T-helper 17 cell (primary cell): ENCODE results near the gene RGS9. TPM values are rescaled to one million over a fixed set of nuclear protein-coding genes. Genes with fewer than 3 reads are reported as not detected.
A peak's percentile ranks its signal among the peaks of the same experiment; 100 is the strongest.

Source experiments
- ATAC-seq: fragments of 150-1000 bp; cut with Tn5 transposase; 2 replicates; pipeline ENCODE4 v1.10.0; 2021; ENCODE audit warnings: mild to moderate bottlenecking, moderate library complexity
- DNase-seq, 3 donors: peaks; one replicate each; pipeline versions ENCODE4 v3.0.0 to v3.0.0-alpha.2; 2020 to 2021
- H3K9me3 ChIP-seq: one replicate; pipeline ENCODE4 v1.7.0; 2013; ENCODE audit warnings: low read length, mild to moderate bottlenecking; ENCODE audit not compliant: control insufficient read depth, poor library complexity, severe bottlenecking
- H3K27ac Mint-ChIP-seq: one replicate; pipeline ENCODE4 v1.8.0; 2022; ENCODE audit warnings: mild to moderate bottlenecking, moderate library complexity, mixed read lengths
- H3K27me3 Mint-ChIP-seq: one replicate; pipeline ENCODE4 v1.8.0; 2022; ENCODE audit warnings: mixed read lengths
- H3K36me3 Mint-ChIP-seq: one replicate; pipeline ENCODE4 v1.8.0; 2022; ENCODE audit warnings: low read depth, mixed read lengths
- H3K4me1 Mint-ChIP-seq: one replicate; pipeline ENCODE4 v1.8.0; 2022; ENCODE audit warnings: mild to moderate bottlenecking, mixed read lengths
- H3K4me3 Mint-ChIP-seq: one replicate; pipeline ENCODE4 v1.8.0; 2022; ENCODE audit warnings: mild to moderate bottlenecking, moderate library complexity, mixed read lengths
- total RNA-seq, 4 donors: library from RNA in 2 of 4; stranded (reverse) in 2 of 4; gene quantifications; one replicate each; pipeline ENCODE4 v1.2.3 and lab custom pipeline; 2022 to 2026

The RGS9 gene
- total RNA-seq, 2 donors from 2014 or later: 1.7 to 4.2 TPM

- ATAC-seq (peak; percentile 41), DNase-seq (no peak)
- H3K9me3 ChIP-seq: no peaks in the 10 kb centered on the region
- peaks cover 15% of the 10 kb centered on the region for H3K4me1 Mint-ChIP-seq
- no peak overlapping the region for H3K4me3 Mint-ChIP-seq
- H3K27ac Mint-ChIP-seq: peak overlapping the region; percentile 54
- peaks cover 8% of the 10 kb centered on the region for H3K36me3 Mint-ChIP-seq
- peaks cover 7% of the 10 kb centered on the region for H3K27me3 Mint-ChIP-seq
These were observed 17.8 kb downstream of the RGS9 start for GRCh38 chr17:65154770-65155589.

- no peak overlapping the region for H3K4me3 Mint-ChIP-seq
- H3K36me3 Mint-ChIP-seq: peaks cover 8% of the 10 kb centered on the region
- peaks cover 7% of the 10 kb centered on the region for H3K27me3 Mint-ChIP-seq
- H3K9me3 ChIP-seq: no peaks in the 10 kb centered on the region
- peaks cover 15% of the 10 kb centered on the region for H3K4me1 Mint-ChIP-seq
- no peak for ATAC-seq
- H3K27ac Mint-ChIP-seq: peak overlapping the region; percentile 51
- no peak for DNase-seq
These were observed 18.5 kb downstream of the RGS9 start for GRCh38 chr17:65155622-65156021.

GRCh38 chr17:65156185-65156834 is 19.1 kb downstream of the RGS9 start:
- no peaks in the 10 kb centered on the region for H3K9me3 ChIP-seq
- Mint-ChIP-seq H3K27me3 (peaks cover 7% of the 10 kb centered on the region), H3K27ac (peak overlapping the region; percentile 27), H3K36me3 (peaks cover 8% of the 10 kb centered on the region), H3K4me3 (no peak overlapping the region), H3K4me1 (peaks cover 15% of the 10 kb centered on the region)
- DNase-seq: no peak
- ATAC-seq: no peak

GRCh38 chr17:65156835-65157565 is 19.8 kb downstream of the RGS9 start:
- Mint-ChIP-seq H3K4me1 (peaks cover 15% of the 10 kb centered on the region), H3K27me3 (peaks cover 2% of the 10 kb centered on the region), H3K27ac (peak overlapping the region; percentile 34), H3K4me3 (no peak overlapping the region), H3K36me3 (peaks cover 8% of the 10 kb centered on the region)
- no peak for DNase-seq
- no peak for ATAC-seq
- H3K9me3 ChIP-seq: no peaks in the 10 kb centered on the region

- no peaks in the 10 kb centered on the region for H3K9me3 ChIP-seq
- Mint-ChIP-seq H3K4me3 (no peak overlapping the region), H3K27ac (peak overlapping the region; percentile 34), H3K36me3 (peaks cover 8% of the 10 kb centered on the region), H3K27me3 (no peaks in the 10 kb centered on the region), H3K4me1 (peaks cover 15% of the 10 kb centered on the region)
- no peak for DNase-seq
- no peak for ATAC-seq
These were observed 20.9 kb downstream of the RGS9 start for GRCh38 chr17:65158041-65158440.

- peaks cover 11% of the 10 kb centered on the region for H3K36me3 Mint-ChIP-seq
- H3K9me3 ChIP-seq: no peaks in the 10 kb centered on the region
- no peaks in the 10 kb centered on the region for H3K27me3 Mint-ChIP-seq
- H3K4me1 Mint-ChIP-seq: peaks cover 18% of the 10 kb centered on the region
- DNase-seq: no peak
- ATAC-seq: no peak
- no peak overlapping the region for H3K27ac Mint-ChIP-seq
- H3K4me3 Mint-ChIP-seq: no peak overlapping the region
These were observed 21.5 kb downstream of the RGS9 start for GRCh38 chr17:65158622-65159021.

- H3K9me3 ChIP-seq: no peaks in the 10 kb centered on the region
- Mint-ChIP-seq H3K27ac (no peak overlapping the region), H3K27me3 (no peaks in the 10 kb centered on the region), H3K4me1 (peaks cover 25% of the 10 kb centered on the region), H3K4me3 (no peak overlapping the region), H3K36me3 (peaks cover 12% of the 10 kb centered on the region)
- ATAC-seq (no peak), DNase-seq (no peak)
These were observed 23.3 kb downstream of the RGS9 start for GRCh38 chr17:65160516-65160915.

GRCh38 chr17:65163990-65164495 is 26.9 kb downstream of the RGS9 start:
- H3K27me3 Mint-ChIP-seq: no peaks in the 10 kb centered on the region
- H3K4me3 Mint-ChIP-seq: no peak overlapping the region
- peak in 1 of 3 donors; percentile 13 for DNase-seq
- ATAC-seq: peak; percentile 95
- H3K27ac Mint-ChIP-seq: peak overlapping the region; percentile 84
- peaks cover 22% of the 10 kb centered on the region for H3K4me1 Mint-ChIP-seq
- H3K9me3 ChIP-seq: no peaks in the 10 kb centered on the region
- peaks cover 6% of the 10 kb centered on the region for H3K36me3 Mint-ChIP-seq

GRCh38 chr17:65166787-65167186 is 29.6 kb downstream of the RGS9 start:
- Mint-ChIP-seq H3K27me3 (no peaks in the 10 kb centered on the region), H3K36me3 (peaks cover 4% of the 10 kb centered on the region), H3K27ac (no peak overlapping the region), H3K4me1 (peaks cover 28% of the 10 kb centered on the region), H3K4me3 (no peak overlapping the region)
- no peak for DNase-seq
- ATAC-seq: no peak
- no peaks in the 10 kb centered on the region for H3K9me3 ChIP-seq

GRCh38 chr17:65167566-65167965 is 30.4 kb downstream of the RGS9 start:
- DNase-seq (no peak), ATAC-seq (no peak)
- no peaks in the 10 kb centered on the region for H3K9me3 ChIP-seq
- Mint-ChIP-seq H3K27ac (no peak overlapping the region), H3K27me3 (no peaks in the 10 kb centered on the region), H3K36me3 (peaks cover 4% of the 10 kb centered on the region), H3K4me1 (peaks cover 33% of the 10 kb centered on the region), H3K4me3 (no peak overlapping the region)

GRCh38 chr17:65169691-65170090 is 32.5 kb downstream of the RGS9 start:
- Mint-ChIP-seq H3K36me3 (no peaks in the 10 kb centered on the region), H3K27ac (no peak overlapping the region), H3K27me3 (no peaks in the 10 kb centered on the region), H3K4me3 (no peak overlapping the region), H3K4me1 (peaks cover 20% of the 10 kb centered on the region)
- DNase-seq (no peak), ATAC-seq (no peak)
- no peaks in the 10 kb centered on the region for H3K9me3 ChIP-seq

- DNase-seq (no peak), ATAC-seq (no peak)
- no peaks in the 10 kb centered on the region for H3K9me3 ChIP-seq
- no peak overlapping the region for H3K27ac Mint-ChIP-seq
- no peaks in the 10 kb centered on the region for H3K36me3 Mint-ChIP-seq
- no peaks in the 10 kb centered on the region for H3K27me3 Mint-ChIP-seq
- no peak overlapping the region for H3K4me3 Mint-ChIP-seq
- peaks cover 14% of the 10 kb centered on the region for H3K4me1 Mint-ChIP-seq
These were observed 33.7 kb downstream of the RGS9 start for GRCh38 chr17:65170839-65171238.

- no peaks in the 10 kb centered on the region for H3K27me3 Mint-ChIP-seq
- peaks cover 14% of the 10 kb centered on the region for H3K4me1 Mint-ChIP-seq
- no peaks in the 10 kb centered on the region for H3K36me3 Mint-ChIP-seq
- DNase-seq (no peak), ATAC-seq (no peak)
- H3K4me3 Mint-ChIP-seq: no peak overlapping the region
- peak overlapping the region; percentile 32 for H3K27ac Mint-ChIP-seq
- H3K9me3 ChIP-seq: no peaks in the 10 kb centered on the region
These were observed 34.6 kb downstream of the RGS9 start for GRCh38 chr17:65171752-65172151.
